Head of caudate nucleus (tissue), 42 donors: ENCODE results near the gene NOD1.

Source experiments
- DNase-seq, 42 donors: peaks; one replicate each; pipeline versions ENCODE4 v3.0.0 to v3.0.0-alpha.2; 2020 to 2021; ENCODE audit warnings: mixed read lengths in 7 of 42
- intact Hi-C: fragments of 100-400 bp; cut with DNase I; formaldehyde crosslinking; loops from one replicate; pipeline ENCODE4 v1.15.0; 2022

Gene NOD1

DNA sequence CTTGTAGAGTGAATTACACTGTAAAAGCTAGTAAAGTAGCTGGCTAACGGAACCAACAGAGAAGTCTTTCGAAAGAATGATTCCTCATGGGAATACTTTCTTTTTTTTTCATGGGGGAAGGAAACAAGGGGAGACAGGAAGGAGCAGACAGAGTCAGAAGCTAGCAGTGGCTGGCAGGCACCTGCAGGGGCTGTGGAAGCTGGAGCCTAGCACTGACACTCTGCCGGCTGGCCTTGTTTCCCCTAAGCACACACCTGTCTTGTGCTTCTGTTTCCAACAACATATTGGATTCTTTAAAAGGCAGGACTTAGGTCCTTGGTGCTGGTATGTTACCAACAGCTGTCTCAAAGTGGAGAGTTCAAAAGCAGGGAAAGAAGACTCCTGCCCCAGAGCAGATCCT lies 24.7 kb downstream of the NOD1 start:
- no peak for DNase-seq
- intact Hi-C loops: no loop called here

DNA sequence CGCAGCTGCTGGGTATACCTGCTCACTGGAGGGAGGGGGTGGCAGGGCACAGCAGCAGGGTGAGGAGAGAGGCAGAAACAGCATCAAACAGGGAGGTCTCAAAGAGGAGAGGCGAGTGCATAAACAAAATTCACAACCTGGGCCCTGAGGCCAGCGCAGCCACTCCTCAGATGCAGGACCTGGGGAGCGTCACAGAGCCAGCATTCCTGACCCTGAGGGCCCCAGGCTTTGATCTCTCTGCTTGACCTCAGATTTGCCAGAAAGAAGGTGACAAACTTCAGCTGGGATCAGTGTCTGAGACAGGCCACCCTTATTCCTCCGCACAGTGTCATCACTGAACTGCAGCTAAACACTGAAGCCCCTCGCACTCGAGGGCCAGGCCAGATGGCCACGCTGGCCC lies 25.6 kb downstream of the NOD1 start:
- intact Hi-C loops: no loop called here
- DNase-seq: no peak

DNA sequence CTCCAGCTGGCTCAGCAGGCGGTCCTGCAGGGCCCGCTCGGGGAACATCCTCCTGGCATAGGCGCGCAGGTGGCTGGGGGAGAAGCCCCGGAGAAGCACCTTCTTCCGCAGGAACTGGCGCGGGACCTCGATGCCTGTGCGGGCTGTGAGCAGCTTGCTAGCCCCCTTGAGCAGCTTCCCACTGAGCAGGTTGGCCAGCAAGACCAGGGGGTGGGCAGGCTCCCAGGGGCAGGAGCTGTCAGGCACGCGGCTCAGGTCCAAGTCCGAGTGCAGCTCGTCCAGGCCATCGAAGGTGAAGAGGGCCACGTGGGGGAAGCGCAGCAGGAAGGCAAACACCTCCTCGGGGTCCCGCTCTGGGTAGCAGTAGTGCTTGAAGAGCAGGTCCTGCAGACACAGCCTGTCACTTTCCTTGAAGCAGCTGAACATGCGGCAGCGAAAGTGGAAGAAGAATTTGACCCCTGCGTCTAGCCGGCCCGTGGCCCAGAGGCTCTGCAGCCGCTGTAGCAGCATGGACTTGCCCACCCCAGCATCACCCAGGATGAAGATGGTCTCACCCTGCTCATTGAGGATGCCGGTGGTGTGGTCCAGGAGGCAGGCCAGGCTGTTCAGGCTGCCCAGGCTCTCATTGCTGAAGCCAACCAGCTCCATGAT lies 26.2 kb downstream of the NOD1 start:
- DNase-seq: peak in 1 of 42 donors; percentile 32
- intact Hi-C loops: no loop called here

DNA sequence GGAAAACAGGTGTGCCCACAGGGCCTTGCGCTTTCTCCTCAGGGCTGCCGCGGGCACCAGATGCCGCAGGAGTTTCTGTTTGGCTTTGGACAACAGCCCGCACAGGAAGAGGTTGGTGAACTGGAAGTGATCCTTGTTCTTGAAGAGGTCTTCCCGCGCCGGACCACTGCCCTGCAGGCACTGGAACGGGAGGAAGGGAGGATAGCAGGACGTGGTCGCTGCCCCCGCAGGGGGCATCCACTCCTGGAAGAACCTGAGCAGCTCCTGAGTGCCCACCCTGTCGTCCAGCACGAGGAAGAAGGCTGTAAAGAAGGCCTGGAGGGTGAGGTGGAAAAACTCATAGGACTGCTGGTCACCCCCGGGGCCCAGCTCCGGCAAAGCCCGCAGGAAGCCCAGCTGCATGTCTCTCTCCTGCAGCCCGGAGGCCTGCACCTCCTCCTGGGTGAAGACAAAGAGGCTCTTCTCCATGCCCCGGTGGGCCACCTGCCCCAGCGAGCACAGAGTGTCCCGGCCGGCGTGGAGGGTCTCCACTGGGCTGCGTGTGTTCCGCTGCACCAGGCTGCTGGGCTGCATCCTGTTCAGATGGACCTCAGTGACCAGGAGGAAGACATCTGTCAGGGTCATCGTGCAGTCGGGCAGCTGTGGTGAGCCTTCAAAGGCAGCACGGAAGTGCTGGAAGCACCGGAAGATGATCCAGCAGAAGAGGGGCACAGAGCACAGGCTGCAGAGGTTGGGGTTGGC lies 26.9 kb downstream of the NOD1 start:
- intact Hi-C loops: no loop called here
- peak in 1 of 42 donors; percentile 36 for DNase-seq

DNA sequence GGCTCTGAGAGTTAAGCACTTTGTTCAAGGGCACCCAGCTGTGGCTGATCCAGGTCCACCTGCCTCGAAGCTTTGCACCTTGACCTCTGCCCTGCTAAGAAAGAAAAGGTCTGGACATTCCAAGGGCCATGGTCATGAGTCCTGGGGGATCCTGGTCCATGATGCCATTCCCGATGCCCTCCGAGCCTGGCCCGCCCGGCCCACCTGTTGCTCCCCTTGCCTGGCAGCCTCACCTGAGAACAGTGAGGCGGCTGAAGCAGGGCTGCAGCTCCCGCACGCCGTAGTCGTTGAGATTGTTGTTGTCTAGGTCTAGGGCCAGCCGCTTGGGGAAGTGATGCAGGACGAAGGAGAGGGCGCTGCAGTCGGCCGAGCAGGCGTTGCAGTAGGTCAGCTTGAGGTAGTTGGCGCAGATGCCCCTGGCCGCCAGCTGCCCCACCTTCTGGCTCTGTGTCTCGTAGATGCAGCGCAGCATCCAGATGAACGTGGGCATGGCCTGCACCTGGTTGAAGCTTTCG lies 27.5 kb downstream of the NOD1 start:
- intact Hi-C loops: no loop called here
- peak in 1 of 42 donors; percentile 18 for DNase-seq

DNA sequence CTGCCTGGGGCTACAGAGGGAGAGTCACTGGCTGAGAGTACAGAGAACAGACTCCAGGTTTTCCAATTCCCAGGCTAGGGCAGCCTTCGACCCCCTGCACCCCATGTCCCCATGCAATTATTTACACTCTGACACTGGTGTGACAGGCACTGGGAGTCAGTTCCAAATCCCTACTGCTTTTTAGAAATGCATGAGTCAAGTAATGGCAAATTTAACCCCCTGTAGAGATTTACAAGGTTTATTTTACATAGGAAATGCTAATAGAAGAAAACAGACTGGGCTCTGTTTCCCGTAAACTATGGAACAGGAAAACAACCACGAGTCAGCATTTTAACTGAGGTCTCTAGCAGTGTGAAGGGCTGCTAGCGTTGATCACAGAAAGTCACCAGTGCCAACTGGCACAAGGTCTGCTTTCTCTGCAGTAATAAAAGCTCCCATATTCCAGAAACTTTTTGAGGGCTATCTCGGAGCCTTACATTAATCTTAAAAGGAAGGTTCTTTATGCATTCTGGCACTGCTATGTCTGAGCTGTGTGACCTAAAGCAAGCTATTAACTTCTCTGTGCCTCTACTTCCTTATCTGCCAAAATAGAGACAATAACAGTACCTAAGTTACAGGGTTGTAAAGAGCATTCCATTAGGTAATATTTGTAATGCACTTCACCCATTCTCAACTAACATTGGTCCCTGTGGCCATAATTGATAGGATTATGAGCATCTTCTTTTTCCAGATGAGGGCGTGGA lies 28.2 kb downstream of the NOD1 start:
- no peak for DNase-seq
- intact Hi-C loops: no loop called here

DNA sequence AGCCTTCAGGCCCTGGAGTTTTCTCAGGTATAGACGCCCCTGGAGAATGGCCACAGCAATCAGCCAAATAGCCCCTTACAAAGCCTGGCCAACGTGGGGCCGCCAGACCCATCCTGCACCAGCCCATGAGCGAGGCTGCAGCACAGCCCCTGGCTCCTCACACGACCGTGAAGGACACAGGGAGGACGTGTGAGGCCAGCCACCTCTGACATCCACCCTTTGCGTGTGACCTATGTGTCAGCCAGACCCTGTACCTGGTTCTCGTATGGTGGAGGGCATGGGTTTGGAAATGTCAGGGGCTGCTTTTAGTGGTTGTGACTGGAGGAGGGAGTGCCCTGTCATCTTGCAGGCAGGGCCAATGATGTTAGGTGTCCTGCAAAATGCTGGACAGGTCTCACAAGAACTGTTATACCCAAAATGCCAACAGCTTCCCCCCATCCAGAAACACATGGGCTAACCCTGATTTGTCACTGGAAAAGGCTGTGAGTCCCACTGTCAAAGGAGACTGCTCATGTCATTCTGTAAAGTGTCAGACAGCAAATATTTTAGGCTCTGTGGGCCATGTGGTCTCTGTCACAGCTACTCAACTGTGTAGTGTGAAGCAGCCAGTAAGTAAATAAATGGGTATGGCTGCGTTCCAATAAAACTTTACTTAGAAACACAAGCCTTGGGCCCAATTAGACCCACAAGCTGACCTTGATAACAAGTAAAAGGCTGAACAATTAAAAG lies 30.0 kb downstream of the NOD1 start:
- intact Hi-C loops: no loop called here
- no peak for DNase-seq

DNA sequence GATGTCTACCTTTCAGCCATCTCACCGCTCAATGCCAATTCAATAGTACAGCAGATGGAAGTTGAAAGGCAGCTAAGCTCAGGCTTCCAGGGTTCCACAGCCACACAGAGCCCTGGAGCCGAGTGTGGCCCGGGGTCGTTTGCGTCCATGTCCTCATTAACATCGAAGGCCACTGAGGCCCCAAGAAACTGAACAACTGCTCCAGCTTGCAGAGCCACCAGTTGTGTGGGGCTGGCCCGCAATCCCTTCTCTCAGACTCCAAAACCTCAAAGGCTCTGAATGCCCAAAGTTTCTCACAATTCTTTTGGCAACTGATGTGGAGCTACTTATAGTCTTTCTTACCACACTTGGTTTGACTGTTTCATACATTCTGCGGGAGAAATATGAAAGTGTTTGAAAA lies 31.1 kb downstream of the NOD1 start:
- intact Hi-C loops: no loop called here
- no peak for DNase-seq

DNA sequence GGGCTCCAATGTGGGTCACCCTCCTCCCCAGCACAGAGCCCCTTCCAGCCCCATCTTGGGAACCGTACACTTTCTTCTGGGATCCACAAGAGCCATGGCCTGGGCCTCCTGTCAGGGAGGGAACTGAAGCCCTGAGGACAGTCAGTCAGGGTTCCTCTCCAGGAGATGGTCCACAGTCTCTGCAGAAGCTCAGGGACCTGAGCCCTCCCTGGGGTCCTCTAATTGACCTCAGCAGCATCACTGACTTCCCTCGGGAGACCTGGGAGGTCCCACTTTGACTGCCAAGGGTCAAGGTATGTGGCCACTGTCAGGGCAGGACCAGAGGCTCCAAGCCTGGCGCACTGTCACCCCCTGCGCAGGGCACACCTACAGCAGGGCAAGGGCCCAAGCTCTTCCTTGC lies 32.3 kb downstream of the NOD1 start:
- DNase-seq: no peak
- intact Hi-C loops: no loop called here

DNA sequence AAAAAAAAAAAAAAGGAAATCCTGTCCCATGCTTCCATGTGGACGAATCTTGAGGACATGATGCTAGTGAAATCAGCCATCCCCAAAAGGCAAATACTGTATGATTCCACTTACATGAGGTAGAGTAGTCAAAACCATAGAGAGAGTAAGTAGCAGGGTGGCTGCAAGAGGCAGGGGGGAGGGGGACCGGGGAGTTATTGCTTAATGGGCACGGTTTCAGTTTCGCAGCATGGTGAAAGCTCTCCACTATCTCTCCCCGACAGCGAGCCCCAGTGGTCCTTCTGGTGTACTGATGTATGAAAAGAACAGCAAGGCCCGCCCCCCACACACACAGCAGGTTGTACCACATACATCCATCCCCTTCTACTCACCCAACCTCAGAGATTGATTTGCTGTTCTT lies 32.8 kb downstream of the NOD1 start:
- intact Hi-C loops: no loop called here
- DNase-seq: peak in 39 of 42 donors; percentile 19 to 77 (median 53)

DNA sequence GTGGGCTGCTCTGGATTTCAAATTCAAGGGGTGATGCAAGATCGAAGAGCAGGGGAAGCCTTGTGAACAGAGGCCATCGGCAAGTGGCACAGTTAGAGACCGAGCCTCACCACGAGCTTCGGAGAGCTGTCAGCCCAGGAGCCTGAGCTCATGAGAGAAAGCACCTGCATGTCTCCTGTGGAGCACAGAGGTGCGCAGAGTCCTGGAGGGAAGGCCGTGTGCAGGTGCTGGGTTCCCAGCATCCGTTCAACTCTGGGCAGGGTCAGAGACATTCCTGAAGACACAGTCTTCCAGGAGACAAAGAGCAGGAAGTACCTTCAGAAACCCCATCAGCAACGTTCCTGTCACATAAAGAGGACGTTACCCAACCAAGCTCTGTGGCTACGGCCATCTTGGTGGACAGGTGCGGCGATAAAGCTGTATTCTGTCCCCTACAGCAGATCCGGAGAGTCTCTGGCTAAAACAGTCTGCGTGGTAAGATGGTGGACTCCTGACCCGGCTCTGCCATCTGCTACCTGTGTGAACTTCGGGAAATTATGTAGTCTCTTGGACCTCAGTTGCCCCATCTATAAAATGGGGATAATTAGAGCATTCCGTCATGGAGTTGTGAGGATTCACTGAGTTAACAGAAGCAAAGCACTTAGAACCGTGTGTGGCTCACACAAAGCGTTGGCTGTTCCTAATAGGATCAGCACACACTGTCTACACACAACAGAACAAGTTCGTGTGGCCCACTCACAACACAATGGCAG lies 40.6 kb downstream of the NOD1 start:
- intact Hi-C loops: no loop called here
- DNase-seq: peak in 4 of 42 donors; percentile 6 to 16 (median 12)

DNA sequence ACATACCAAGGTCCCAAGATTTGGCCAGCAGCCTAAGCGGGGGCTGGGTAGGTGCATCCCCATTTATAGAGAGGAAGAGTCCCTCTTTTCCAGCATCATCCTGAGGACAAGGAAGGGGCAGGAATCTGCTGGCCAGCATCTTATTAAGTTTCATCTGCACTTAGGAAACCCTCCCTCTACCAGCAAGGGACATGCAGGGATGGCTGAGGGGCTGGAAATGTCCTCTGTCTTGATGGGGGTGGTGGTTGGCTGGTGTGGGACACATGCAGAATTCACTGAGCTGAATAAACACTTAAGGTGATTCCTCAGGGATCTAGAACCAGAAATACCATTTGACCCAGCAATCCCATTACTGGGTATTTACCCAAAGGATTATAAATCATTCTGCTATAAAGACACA lies 42.1 kb downstream of the NOD1 start:
- peak in 1 of 42 donors; percentile 4 for DNase-seq
- intact Hi-C loops: no loop called here

DNA sequence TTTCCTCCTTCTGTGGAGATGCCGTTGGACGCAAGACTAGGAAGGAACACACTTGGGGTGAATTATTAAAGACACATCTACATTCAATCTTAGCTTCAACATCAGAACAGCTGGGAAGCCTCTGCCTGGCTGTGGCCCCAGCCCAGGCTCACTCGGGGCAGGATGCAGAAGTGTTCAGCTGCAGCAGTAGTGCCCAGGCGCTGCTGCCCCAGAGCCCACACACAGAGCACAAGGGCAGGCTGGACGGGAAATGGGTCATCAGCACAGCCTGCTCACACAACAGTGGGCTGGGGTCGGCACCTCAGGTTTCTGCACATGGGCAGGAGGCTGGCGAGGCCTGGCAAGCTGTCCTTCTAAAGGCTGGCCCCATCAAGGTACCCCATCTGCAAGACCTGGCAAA lies 42.5 kb downstream of the NOD1 start:
- intact Hi-C loops: no loop called here

DNA sequence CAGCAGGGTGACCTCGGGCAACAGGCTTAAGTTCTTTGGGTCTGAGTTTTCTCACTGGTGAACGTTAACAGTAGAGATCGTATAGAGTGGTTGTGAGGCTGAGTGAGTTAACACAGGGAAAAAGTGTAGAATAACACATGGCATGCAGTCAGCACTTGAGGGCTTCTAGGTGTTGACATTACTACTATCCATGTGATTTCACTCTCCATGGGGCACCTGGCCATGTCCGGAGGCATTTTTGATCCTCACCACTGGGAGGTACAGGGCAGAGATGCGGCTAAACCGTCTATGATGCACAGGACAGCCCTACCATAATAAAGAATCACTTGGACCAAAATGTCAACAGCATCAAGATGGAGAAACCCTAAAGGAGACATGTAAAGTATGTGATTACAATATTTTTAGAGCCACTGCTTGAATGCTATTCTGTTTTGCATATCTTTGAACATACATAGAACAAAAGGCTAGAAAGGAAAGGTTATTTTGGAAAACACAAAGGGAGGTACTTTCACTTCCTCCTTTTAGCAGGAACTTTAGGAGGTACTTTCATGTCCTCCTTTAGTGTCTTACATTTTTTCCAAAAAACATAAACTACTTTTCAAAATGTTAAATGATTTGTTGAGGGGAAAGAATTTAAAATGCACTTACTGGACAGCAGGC lies 44.3 kb downstream of the NOD1 start:
- DNase-seq: peak in 3 of 42 donors; percentile 2 to 36 (median 18)
- intact Hi-C loops: no loop called here

More for the DNA sequence above, 42.5 kb downstream of the NOD1 start:
- peak in 19 of 42 donors; percentile 9 to 50 (median 30) for DNase-seq

DNA sequence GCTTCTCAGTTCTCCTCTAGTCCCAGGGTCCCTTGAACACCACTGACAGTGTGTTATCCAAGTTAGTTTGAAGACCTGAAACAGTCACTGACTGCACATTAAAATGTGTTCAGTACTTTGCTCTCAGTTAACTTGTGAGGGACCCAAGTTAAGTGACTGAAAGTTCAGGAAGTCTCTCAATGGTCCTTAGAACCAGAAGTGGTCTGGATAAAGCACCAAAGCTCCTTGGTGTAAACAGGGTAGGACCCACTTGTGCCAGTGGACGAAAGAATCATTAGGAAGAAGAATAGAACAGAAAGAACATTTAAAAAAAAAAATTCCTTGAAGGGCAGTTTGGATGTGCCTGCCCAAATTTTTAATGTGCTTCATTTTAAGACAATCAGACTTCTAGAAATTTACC lies 45.1 kb downstream of the NOD1 start:
- intact Hi-C loops: no loop called here
- DNase-seq: no peak

DNA sequence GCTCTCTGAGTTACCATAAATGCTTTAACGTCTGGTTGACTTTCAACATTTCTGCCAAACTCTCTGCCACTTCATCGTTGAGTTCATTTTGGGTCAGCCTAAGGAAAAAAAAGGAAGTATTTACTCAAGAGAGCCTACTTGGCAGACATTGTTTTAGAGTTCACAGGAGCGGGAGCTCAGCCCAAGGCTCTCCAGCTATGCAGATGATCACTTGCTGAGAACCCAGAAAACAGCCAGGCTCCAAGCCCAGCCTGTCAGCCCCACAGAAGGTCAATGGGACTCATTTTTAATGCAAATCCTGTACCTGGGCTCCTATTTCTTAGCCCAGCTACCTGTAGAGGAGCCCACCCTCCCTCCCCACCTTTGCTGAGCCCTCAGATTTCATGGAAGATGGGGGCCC lies 45.5 kb downstream of the NOD1 start:
- intact Hi-C loops: no loop called here
- peak in 29 of 42 donors; percentile 12 to 81 (median 53) for DNase-seq

DNA sequence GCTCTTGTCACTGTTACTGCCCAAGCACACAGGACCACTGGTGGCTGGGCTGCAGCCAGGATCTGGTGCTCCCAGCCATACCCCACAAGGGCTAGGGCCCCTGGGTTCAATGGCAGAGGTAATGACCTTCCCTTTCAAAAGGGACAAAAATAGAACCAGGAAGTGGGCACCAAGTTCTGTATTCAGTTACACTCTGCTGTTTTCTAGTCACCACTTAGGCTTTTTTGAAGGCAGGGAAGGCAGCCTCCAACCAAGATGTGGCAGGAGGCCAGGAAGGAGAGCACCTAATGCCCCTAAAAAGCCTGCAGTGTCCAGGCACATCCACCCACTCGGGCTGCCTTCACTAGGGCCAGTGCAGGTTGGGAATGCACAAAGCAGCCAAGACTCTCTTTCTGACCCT lies 47.8 kb downstream of the NOD1 start:
- intact Hi-C loops: no loop called here
- peak in 4 of 42 donors; percentile 23 to 51 (median 38) for DNase-seq

DNA sequence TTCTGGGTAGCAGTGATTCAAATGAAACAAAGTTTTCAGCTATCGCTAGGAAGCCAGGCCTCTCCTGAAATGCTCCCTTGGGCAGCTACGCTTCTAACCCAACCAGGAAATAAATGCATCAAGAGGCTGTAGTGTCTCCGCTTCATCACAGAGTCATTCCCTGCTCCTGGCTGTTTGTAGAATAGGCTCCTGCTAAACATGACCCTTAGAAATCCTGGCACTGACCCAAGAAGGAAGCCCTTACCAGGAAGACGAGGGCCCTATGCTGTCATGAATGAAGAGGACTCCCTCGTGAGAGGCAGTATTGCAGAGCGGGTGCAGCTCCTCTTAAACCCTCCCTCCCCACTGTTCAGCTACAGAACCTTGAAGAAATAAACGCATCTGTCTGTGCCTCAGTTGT lies 48.3 kb downstream of the NOD1 start:
- peak in 3 of 42 donors; percentile 19 to 34 (median 26) for DNase-seq
- intact Hi-C loops: no loop called here
